GM19328 (cell line): ENCODE results near the gene GLMN.
"Not testable (repeated sequence)": the region's sequence is repeated elsewhere in the genome, so short reads cannot be mapped to it uniquely, and the experiment has no call there.

Source experiments
- ATAC-seq: cut with Tn5 transposase; IDR thresholded peaks from one replicate; pipeline ENCODE4 v1.9.1; 2021; ENCODE audit warnings: mild to moderate bottlenecking, moderate library complexity; ENCODE audit not compliant: unreplicated experiment

GLMN gene

DNA sequence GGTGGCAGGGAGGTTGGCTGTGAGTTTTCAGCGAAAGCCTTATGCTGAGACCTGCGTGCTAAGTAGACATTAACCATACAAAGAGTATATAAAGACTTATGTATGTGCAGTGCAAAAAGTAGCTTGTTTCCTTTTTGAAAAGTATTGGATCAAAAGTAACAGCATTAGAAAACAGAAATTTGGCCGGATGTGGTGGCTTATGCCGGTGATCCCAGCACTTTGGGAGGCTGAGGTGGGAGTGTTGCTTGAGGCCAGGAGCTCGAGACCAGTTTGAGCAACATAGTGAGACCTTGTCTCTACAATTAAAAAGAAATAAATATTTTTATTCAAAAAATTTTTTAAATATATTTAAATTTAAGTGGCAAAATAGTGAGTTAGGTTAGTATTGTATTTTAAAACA, 2.2 kb upstream of the GLMN start:
- ATAC-seq, result no peak

DNA sequence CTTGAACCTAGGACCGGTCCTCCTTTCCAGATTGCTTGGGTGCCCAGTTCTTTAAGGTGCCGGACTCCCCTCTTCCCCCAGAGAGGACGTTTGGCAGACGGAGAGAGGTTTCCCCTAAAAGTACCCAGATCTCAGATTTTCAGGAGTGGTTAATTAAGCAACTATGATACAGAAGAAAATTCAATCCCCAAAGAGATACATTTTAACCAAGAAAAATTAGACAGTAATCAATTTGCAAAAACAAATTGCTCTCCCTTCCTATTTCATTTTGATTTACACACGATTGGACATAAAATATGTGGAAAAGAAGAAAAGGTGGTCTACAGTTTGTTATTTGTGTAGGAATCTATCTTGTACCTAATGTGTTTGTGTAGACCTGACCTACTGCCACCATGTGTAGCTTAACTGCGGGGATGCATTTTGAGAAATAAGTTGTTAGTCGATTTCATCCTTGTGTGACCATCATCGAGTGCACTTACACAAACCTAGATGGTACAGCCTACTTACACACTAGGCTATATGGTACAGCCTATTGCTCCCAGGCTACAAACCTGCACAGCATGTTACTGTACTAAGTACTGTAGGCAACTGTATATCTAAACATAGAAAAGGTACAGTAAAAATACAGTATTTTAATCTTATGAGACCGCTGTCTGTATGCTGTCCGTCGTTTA, 827 bp upstream of the GLMN start:
- ATAC-seq, result no peak

DNA sequence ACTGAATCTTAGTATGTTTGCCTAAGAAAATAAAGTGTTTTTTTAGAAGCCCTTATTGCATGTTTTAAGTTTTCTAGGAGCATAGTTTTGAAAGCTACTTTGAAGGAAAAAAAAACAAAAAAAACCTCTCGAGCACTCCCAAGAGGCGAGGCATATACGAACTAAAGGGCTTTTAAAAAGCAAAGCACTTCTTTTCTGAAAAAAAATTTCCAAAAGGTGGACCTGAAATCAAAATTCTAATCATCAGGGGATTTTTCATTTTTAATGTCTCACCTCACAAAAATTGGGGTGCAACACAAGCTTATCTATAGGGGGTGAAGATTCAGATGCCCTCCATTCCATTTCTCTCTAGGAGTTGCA, 594 bp downstream of the GLMN start:
- no peak for ATAC-seq

DNA sequence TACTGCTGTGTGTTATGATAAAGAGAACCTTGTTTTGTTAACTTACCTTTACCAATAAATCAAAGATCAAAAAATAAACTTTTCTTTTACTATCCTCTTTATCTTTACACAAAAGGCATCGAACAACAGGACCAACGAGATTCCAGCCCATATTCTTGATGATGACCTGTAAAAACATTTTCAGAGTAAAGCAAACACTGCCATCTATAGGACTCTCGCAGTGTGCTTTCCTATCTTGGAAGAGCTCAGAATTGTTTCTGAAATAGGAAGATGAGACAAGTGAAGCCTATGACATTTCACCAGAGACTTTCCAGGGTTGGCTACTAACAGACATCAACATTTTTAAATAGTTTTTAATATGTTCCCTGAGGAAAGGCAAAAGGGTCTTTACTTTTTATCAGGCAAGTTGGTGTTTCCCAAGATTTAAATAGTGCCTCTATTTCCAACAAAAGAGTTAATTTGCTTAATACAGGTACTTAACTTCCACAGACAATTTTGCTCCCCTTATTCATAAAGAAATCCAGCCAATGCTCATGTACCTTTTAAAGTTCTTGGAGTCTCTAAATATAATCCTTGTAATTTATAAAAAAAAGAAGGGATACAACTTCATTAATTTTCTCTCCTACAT, 7.3 kb downstream of the GLMN start:
- no peak for ATAC-seq

DNA sequence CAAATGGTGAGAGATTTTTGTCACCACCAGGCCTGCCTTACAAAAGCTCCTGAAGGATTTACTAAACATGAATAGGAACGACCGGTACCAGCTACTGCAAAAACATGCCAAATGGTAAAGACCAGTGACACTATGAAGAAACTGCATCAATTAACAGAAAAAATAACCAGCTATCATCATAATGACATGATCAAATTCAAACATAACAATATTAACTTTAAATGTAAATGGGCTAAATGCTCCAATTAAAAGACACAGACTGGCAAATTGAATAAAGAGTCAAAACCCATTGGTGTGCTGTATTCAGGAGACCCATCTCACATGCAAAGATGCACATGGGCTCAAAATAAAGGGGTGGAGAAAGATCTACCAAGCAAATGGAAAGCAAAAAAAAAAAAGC, 17.4 kb downstream of the GLMN start:
- ATAC-seq, result not testable (repeated sequence)

DNA sequence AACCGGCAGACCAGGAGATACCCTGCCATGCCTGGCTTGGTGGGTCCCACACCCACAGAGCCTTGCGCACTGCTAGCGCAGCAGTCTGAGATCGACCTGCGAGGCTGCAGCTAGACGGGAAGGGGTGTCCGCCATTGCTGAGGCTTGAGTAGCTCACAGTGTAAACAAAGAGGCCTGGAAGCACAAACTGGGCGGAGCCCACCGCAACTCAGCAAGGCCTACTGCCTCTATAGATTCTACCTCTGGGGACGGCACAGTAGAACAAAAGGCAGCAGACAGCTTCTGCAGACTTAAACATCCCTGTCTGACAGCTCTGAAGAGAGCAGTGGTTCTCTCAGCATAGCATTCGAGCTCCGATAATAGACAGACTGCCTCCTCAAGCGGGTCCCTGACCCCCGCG, 19.0 kb downstream of the GLMN start:
- ATAC-seq, result not testable (repeated sequence)

DNA sequence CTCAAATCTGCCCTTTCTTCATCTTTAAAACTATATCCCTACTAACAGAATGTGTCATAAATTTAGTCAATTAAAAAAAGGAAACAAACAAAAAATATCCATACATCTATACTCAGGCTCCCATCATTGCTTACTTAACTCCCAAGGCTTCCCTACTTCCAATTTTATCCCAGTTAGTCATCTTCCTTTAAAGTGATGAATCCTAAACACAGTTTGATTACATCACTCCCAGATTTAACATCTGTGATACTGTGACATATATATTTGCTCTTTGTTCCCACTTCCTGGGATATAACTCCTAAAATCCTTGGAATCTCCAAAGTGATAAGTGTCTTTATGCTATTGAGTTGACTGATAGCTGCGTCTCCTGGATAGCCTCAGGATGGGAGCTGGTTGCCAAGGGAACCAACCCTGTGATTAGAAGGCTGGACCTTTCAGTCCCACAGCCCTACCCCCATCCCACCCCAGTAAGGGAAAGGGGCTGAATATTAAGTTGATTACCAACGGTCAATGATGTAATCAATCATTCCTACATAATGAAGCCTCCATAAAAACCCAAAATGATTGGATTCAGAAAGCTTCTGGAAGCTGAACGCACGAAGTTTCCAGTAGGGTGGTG, 21.6 kb downstream of the GLMN start:
- ATAC-seq, result no peak

DNA sequence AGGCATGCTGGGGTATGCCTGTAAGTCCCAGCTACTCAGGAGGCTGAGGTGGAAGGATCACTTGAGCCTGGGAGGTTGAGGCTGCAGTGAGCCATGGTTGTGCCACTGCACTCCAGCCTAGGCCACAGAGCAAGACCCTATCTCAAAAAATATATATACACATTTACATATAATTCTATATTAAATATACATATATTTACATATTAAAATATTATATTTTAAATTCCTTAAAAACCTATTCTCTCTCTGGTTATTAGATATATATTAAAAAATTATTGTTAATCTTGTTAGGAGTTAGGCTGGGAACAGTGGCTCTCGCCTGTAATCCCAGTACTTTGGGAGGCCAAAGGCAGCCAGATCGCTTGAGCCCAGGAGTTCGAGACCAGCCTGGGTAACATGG, 22.7 kb downstream of the GLMN start:
- no peak for ATAC-seq

DNA sequence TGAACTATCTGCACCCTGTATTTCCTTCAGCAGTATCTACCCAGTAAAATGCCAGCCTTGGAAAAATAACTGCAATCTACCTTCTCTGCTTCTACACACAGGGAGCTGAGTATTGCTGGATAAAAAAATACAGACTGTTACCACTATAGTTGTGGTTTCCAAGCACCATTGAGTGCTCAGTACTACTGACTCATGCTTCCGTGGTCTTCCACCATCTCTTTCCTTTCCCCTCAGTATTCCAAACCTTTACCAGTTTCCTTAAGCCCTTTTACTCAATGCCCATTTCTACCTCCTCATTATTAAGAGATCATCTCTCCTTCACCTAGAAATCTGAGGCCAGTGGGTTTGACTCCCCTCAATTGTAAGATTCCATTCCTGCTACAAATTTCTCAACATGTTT, 23.8 kb downstream of the GLMN start:
- no peak for ATAC-seq

DNA sequence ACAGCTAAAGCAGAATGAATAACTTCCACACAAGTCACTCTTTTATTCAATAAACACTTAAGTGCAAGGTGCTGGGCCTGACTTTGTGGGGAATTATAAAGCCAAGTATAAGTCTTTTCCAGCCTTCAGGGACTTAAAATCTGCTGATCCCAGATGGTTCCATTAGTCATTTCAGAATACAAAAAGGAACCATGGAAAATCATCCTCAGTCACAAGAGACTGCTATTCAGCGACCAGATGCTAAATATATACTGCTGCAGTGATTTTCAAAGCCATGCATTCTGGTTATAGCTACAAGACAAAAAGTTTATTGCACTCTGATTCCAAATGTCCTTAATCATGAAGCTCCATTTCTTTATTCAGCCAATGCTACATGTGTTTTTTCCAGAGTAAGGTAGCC, 25.7 kb downstream of the GLMN start:
- ATAC-seq, result no peak

DNA sequence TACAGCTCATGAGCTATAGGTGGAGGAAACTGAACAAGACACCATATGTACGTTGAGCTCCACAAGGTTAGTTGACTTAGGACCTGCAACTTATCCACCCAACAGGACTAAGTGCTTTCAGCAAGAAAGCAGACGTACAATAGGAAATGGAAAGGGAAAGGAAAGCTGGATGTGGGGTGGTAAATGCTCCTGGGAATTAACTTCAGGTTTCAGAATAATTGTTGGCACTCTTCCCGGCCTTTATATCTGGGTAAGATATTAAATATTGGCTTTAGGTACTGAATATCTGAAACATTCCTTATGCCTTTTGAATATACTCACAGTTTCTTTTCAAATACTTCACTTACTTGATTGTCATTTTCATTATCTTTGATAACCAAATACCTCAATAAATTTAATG, 36.3 kb downstream of the GLMN start:
- no peak for ATAC-seq

DNA sequence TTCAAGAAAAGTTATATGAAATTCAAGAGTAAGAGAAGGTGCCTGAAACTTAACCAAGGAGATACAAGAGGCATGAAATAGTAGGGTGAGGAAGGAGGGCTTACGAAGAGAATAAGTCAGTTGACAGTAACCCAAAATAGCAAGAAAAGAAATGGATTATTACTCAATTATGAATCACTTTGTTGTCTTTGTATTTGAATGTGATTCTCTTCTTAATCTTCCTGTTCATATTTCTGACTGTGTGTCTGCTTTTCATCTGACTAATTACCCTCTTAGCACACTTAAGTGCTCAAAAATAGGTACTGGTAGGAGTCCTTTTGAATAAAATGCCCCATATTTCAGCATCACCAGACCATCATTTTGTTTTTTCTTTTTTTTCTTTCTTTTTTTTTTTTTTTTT, 39.4 kb downstream of the GLMN start:
- no peak for ATAC-seq

DNA sequence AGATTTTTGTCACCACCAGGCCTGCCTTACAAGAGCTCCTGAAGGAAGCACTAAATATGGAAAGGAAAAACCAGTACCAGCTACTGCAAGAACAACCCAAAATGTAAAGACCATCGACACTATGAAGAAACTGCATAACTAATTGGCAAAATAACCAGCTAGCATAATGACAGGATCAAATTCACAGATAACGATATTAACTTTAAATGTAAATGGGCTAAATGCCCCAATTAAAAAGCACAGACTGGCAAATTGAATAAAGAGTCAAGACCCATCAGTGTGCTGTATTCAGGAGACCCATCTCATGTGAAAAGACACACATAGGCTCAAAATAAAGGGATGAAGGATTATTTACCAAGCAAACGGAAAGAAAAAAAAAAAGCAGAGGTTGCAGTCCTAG, 44.1 kb downstream of the GLMN start:
- not testable (repeated sequence) for ATAC-seq

DNA sequence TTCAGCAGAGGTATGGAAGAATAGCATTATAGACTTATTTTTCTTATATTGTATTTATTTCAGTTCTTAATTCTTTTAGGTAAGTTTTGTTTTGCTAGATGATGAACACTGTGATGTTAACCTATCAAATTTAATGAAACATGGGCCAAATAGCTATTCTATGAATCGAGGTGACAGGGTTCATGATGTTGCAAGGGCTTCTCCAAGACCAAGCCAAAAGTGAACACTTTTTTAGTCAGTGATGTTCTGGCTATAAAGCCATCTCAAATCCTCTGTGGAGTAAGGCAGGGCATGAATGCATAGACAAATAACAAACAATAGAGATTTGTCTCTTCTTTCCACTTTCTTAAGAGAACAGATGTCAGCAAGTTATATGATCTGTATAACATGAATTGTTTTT, 54.4 kb downstream of the GLMN start:
- ATAC-seq, result no peak

DNA sequence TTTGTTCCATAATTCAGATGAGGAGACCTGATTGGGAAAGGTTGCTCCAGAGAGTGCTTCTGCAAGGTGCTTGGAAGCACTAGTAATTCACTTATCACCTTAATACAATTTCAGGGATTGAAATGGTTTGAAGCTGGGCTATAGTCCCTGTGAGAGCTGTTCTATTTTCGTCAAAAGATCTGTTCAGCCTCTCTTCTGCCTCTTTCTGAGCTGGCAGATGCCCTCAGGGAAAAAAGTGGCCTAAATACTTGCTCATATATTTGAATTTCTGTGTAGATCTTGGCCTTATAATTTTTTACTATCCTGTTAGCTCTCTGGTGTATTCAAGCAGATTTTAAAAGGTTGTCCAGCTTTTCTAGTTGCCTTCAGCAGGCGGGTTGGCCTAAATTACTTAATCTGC, 58.8 kb downstream of the GLMN start:
- ATAC-seq, result no peak

DNA sequence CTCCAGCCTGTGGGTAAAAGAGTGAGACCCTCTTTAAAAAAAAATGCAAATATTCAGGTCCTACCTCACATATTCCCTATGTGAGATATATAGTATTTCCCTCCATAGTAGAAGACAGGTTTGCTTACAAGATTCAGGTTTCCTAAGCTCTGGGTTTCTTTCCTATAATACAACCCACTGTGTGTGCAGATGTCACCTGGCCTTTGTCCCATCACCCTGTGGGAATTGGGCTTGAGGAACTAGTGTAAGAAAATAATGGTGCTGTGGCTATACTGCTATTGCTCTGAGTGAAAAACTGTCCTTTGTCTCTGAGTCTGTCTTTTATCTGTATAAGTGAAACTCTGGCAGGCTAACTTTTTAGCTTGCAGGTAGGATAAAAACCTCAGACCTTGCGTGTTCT, 68.1 kb downstream of the GLMN start:
- no peak for ATAC-seq

DNA sequence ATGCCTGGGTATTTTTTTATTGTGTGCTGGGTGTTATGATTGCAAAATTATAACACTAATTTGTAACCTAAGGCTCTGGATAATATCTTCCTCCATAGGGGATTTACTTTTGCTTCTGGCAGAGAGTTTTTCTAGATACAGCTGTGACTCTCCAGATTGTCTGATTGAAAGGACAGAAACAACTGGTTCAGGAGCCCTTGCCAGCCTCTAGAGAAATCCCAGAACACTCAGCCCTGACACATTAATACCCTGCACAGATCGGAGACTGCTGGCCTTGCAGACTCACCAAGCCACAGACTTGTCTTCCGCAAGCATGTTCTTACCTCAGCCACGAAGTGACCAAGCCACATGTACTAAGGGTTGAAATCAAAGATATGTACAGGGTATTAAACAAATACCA, 70.4 kb downstream of the GLMN start:
- no peak for ATAC-seq

DNA sequence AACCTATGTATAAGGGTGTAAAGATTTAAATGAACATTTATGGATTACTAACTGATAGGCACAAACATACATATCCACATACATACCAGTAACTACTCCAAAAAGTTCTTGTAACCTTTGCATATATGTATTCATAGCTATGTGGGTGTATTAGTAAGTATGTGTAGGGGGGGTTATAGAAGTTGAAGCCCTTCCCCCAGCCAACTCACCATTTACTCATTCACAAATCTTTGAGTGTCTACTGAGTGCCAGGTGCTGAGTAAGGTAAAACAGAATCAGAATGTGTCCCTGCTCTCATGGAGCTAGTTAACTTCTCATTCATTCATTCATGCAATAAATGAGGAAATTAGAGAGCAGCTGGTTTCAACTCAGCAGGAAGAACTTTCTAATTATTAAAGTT, 79.8 kb downstream of the GLMN start:
- ATAC-seq, result no peak

DNA sequence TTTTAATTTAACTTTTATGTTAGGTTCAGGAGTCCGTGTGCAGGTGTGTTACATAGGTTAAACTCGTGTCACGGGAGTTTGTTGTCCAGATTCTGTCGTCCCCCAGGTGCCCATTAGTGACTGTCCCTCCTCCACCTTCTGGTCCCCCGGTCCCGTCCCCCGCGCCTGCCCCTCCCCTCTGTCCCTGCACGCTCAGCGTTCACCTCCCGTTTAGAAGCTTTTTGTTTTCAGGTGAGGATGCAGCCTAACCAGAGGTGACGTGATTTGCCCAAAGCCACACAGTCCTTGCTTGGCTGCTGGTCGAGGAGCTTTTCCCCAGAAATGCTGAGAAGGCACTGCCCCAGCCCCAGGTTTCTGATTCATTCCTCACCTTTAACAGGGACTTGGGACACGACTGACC, 80.2 kb downstream of the GLMN start:
- ATAC-seq, result no peak

DNA sequence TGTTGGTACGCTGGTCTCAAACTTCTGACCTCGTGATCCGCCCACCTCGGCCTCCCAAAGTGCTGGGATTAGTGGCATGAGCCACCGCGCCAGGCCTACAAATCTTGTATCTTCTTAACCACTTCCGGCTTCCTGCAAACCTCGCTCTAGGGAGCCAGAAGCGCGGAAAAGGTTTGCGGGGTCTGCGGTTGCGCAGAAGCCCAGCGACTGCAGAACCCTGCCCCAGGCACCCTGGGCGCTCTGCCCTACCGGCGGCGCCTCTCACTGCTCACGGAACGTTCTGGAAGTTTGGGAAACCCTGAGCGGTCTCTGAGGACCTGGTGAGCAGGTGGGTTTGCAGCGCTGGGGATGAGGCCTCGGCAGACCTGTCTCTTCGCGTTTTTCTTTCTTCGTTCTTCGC, 81.1 kb downstream of the GLMN start, which contains the start of gene C1orf146:
TSS of gene C1orf146 (plus strand) at position 195 of the 400 bp plus-strand sequence. CDS start 13,506 bp downstream, outside the sequence.
- no peak for ATAC-seq

DNA sequence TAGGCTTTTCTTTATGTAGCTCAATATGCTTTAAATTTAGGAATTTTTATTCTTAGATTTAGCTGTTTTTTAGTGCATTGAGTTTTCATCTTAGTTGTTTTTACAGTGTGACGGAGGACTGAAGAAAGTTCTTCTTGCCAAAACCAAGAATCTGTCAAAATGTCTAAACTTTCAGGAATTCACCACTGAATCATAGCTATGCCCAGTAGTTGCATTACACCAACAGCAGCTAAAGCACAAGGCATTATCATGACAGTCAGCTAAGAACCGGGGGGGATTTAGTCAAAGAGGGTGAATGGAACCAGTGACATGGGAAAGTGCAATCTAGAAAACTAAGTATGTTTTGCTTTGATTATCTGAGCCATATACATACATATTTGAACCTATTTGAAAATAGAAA, 87.6 kb downstream of the GLMN start:
- ATAC-seq, result no peak

DNA sequence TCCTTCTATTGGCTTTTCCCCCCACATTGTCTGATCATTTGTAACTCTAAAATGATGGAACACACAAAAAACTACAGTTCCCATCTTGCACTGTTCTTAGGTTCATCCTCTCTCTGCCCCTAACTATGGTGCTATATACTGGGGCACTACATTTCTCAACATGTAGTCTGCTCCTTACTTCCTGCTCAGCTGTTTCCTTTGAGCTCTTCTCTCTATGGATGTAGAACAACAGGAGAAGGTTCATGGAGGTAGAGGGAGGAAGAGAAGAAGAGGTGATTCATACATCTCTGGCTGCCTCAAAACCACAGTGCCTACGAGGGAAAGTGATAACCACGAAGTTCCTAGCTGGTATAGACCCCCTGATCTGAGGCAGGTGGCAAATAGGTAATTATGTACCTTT, 88.1 kb downstream of the GLMN start:
- ATAC-seq, result no peak

DNA sequence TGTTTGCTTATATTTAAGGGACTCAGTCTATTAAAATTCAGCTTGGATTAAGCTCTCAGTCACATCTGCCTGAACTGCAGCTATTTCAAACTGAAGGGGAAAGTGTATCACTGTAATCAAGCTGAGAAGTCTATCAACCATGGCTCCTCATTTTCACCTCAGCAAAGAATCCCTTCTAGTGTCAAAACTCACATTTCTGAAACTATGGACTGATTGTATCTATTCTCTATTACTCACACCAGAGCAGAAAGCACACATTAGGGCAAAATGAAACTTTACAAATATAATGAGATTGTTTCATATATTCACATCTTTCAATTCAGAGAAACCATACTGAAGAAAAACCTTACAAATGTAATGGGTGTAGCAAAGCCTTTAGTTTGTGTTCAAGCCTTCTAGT, 95.7 kb downstream of the GLMN start:
- no peak for ATAC-seq
